Measurements from ENCODE around the gene AFF3. TPM values are rescaled to one million over a fixed set of nuclear protein-coding genes. Genes with fewer than 3 reads are reported as not detected.

AFF3 gene
- total RNA-seq, 1 donor from 2014 or later, result 12.2 TPM

DNA sequence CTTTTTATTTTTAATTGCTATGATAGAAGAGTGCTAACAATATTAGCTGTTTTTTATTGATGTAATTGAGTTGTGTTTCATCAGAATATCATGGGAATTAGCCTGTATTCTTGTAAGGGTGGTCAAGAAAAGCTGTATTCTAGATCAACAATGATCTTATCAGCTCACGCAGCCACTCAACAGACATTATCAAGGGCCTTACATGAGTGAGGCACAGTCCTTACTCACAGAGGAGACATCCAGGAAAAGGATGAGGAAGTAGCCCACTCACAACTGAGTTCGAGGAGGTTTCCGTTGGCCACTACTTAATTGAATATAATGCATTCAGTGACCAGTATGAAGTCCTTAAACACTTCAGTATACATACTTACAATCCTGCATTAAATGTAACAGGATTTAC is 152.5 kb downstream of the AFF3 start:
- Mint-ChIP-seq H3K4me1 (ENCODE audit: unreplicated experiment) (peaks cover 27% of the 10 kb centered on the region), H3K27ac (ENCODE audit: unreplicated experiment) (peak overlapping the region; percentile 39), H3K4me3 (ENCODE audit: unreplicated experiment) (no peak overlapping the region), H3K9me3 (ENCODE audit: unreplicated experiment) (no peaks in the 10 kb centered on the region), H3K36me3 (ENCODE audit: low read depth, unreplicated experiment) (no peaks in the 10 kb centered on the region), H3K27me3 (ENCODE audit: unreplicated experiment) (peaks cover 2% of the 10 kb centered on the region)
- DNase-seq (ENCODE audit: low spot score), result peak; percentile 5
- TF ChIP-seq CTCF (IDR thresholded peaks at IDR 0.05; ENCODE audit: unreplicated experiment), result no peak

DNA sequence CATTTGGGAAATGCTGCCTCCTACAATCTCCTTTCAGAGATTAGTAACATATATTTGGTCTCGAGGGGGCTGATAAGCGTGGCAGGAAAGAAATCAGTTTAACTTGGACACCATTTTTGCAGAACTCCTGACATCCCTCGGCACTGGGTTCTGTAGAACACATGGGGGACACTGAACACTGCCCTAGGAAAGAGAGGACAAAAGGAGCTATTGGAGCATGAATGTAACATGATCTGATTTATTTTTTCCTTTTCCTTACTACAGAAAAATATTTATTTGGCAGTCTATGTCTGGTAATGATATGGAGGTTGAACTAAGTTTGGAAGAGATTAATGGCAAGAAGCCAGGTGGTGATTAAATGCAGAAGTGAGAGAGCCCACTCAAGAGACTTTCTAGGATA is 153.8 kb downstream of the AFF3 start:
- Mint-ChIP-seq H3K4me1 (ENCODE audit: unreplicated experiment) (peaks cover 27% of the 10 kb centered on the region), H3K9me3 (ENCODE audit: unreplicated experiment) (no peaks in the 10 kb centered on the region), H3K36me3 (ENCODE audit: low read depth, unreplicated experiment) (no peaks in the 10 kb centered on the region), H3K27ac (ENCODE audit: unreplicated experiment) (no peak overlapping the region), H3K4me3 (ENCODE audit: unreplicated experiment) (no peak overlapping the region), H3K27me3 (ENCODE audit: unreplicated experiment) (peaks cover 2% of the 10 kb centered on the region)
- DNase-seq (ENCODE audit: low spot score), result no peak
- no peak for TF ChIP-seq CTCF (IDR thresholded peaks at IDR 0.05; ENCODE audit: unreplicated experiment)

DNA sequence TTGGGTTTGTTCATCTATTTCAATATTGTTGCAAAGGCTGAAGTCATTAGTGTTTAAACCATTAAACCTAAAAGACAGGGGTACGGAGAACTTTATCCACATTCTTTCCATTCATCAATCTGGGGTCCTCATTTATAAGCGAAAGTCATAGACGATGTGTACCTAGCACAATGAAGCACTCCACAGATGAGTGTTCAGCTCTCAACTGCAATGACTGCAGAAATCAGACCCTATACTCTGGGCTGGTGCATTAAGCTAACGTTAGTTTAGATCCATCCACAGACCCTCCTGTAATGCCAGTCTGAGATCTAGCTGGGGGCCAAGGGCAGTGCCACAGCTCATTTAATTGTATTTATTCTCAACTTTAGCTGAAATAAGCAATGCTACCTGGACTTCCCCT is 155.2 kb downstream of the AFF3 start:
- H3K27me3 Mint-ChIP-seq (ENCODE audit: unreplicated experiment), result peaks cover 3% of the 10 kb centered on the region
- H3K4me1 Mint-ChIP-seq (ENCODE audit: unreplicated experiment), result peaks cover 20% of the 10 kb centered on the region
- no peak overlapping the region for H3K27ac Mint-ChIP-seq (ENCODE audit: unreplicated experiment)

GRCh38 chr2:99984799-99985515 is 157.4 kb downstream of the AFF3 start:
- no peak for DNase-seq (ENCODE audit: low spot score)
- Mint-ChIP-seq H3K27ac (ENCODE audit: unreplicated experiment) (no peak overlapping the region), H3K27me3 (ENCODE audit: unreplicated experiment) (peaks cover 3% of the 10 kb centered on the region), H3K36me3 (ENCODE audit: low read depth, unreplicated experiment) (peaks cover 5% of the 10 kb centered on the region), H3K4me3 (ENCODE audit: unreplicated experiment) (no peak overlapping the region), H3K9me3 (ENCODE audit: unreplicated experiment) (no peaks in the 10 kb centered on the region), H3K4me1 (ENCODE audit: unreplicated experiment) (peaks cover 15% of the 10 kb centered on the region)
- TF ChIP-seq CTCF (IDR thresholded peaks at IDR 0.05; ENCODE audit: unreplicated experiment), result no peak

More for the DNA sequence above, 155.2 kb downstream of the AFF3 start:
- no peak for DNase-seq (ENCODE audit: low spot score)
- H3K9me3 Mint-ChIP-seq (ENCODE audit: unreplicated experiment), result no peaks in the 10 kb centered on the region
- peaks cover 5% of the 10 kb centered on the region for H3K36me3 Mint-ChIP-seq (ENCODE audit: low read depth, unreplicated experiment)
- H3K4me3 Mint-ChIP-seq (ENCODE audit: unreplicated experiment), result no peak overlapping the region
- no peak for TF ChIP-seq CTCF (IDR thresholded peaks at IDR 0.05; ENCODE audit: unreplicated experiment)

DNA sequence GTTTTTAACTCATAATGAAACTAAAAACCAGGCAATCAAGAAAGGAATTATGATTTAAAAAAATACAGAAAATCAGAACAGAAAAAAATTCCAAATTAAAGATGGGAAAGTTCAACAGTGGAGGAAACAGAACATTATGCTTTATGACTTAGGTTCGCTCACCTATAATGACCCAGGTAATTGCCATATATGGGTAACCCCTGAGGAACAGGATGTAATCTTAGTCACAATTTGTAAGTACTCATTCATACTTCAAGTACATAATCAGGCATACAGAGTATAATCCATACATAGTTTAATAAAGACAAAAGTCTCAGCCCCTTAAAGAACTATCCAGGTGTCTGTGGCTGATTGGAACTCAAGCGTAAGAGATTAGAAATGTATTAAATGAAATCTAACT is 159.6 kb downstream of the AFF3 start:
- Mint-ChIP-seq H3K36me3 (ENCODE audit: low read depth, unreplicated experiment) (peaks cover 5% of the 10 kb centered on the region), H3K4me3 (ENCODE audit: unreplicated experiment) (no peak overlapping the region), H3K4me1 (ENCODE audit: unreplicated experiment) (no peaks in the 10 kb centered on the region), H3K27ac (ENCODE audit: unreplicated experiment) (no peak overlapping the region), H3K9me3 (ENCODE audit: unreplicated experiment) (no peaks in the 10 kb centered on the region), H3K27me3 (ENCODE audit: unreplicated experiment) (peaks cover 1% of the 10 kb centered on the region)
- DNase-seq (ENCODE audit: low spot score), result no peak
- TF ChIP-seq CTCF (IDR thresholded peaks at IDR 0.05; ENCODE audit: unreplicated experiment), result no peak
